ENCODE measurements around the gene C2CD4D.
A peak's percentile ranks its signal among the peaks of the same experiment; 100 is the strongest.
"Not testable (repeated sequence)": the region's sequence is repeated elsewhere in the genome, so short reads cannot be mapped to it uniquely, and the experiment has no call there.

Gene C2CD4D

GRCh38 chr1:151839457-151840403, at the start of gene C2CD4D:
Gene C2CD4D, minus strand, starts transcription at chr1:151839820. Its CDS starts 831 bp downstream, at chr1:151838989.
- no peak for DNase-seq

- DNase-seq: peak in 1 of 2 experiments; percentile 5
Observed at GRCh38 chr1:151888972-151889570, 49.5 kb upstream of the C2CD4D start.

GRCh38 chr1:151887028-151887427, 47.4 kb upstream of the C2CD4D start:
- no peak for DNase-seq

GRCh38 chr1:151885479-151885878, 45.9 kb upstream of the C2CD4D start:
- DNase-seq: no peak

GRCh38 chr1:151884879-151885278, 45.3 kb upstream of the C2CD4D start:
- DNase-seq: not testable (repeated sequence)

GRCh38 chr1:151884445-151884844, 44.8 kb upstream of the C2CD4D start:
- not testable (repeated sequence) for DNase-seq

GRCh38 chr1:151883898-151884297, 44.3 kb upstream of the C2CD4D start:
- DNase-seq: not testable (repeated sequence)

- not testable (repeated sequence) for DNase-seq
Observed at GRCh38 chr1:151882918-151883317, 43.3 kb upstream of the C2CD4D start.

- DNase-seq: no peak
Observed at GRCh38 chr1:151882466-151882865, 42.8 kb upstream of the C2CD4D start.

- DNase-seq: peak in 1 of 2 experiments; percentile 3
Observed at GRCh38 chr1:151881479-151881878, 41.9 kb upstream of the C2CD4D start.

GRCh38 chr1:151875419-151876097, 35.9 kb upstream of the C2CD4D start:
- no peak for DNase-seq

- DNase-seq: not testable (repeated sequence)
Observed at GRCh38 chr1:151872776-151873175, 33.2 kb upstream of the C2CD4D start.

- DNase-seq: no peak
Observed at GRCh38 chr1:151871284-151872030, 31.8 kb upstream of the C2CD4D start.

GRCh38 chr1:151868486-151868885, 28.9 kb upstream of the C2CD4D start:
- DNase-seq: no peak

GRCh38 chr1:151867765-151868411, 28.3 kb upstream of the C2CD4D start:
- DNase-seq: no peak

- no peak for DNase-seq
Observed at GRCh38 chr1:151867321-151867720, 27.7 kb upstream of the C2CD4D start.

- DNase-seq: peak in 1 of 2 experiments; percentile 55
Observed at GRCh38 chr1:151864411-151864810, 24.8 kb upstream of the C2CD4D start.

GRCh38 chr1:151862604-151863003, 23.0 kb upstream of the C2CD4D start:
- no peak for DNase-seq

GRCh38 chr1:151860504-151861187, 21.0 kb upstream of the C2CD4D start:
- DNase-seq: no peak

- DNase-seq: no peak
Observed at GRCh38 chr1:151859891-151860293, 20.3 kb upstream of the C2CD4D start.

GRCh38 chr1:151858886-151859665, 19.5 kb upstream of the C2CD4D start:
- DNase-seq: no peak

All from NCI-H524 (cell line).